ENCODE results near the gene ODAD3.
"Not testable (repeated sequence)": the region's sequence is repeated elsewhere in the genome, so short reads cannot be mapped to it uniquely, and the experiment has no call there.

Gene ODAD3

GRCh38 chr19:11405846-11406643, 28.9 kb downstream of the ODAD3 start:
- DNase-seq (ENCODE audit: low read depth): no peak

- DNase-seq (ENCODE audit: low read depth): no peak
These were observed 30.2 kb downstream of the ODAD3 start for GRCh38 chr19:11404588-11405222.

GRCh38 chr19:11401808-11402543, 32.9 kb downstream of the ODAD3 start:
- no peak for DNase-seq (ENCODE audit: low read depth)

GRCh38 chr19:11400798-11401197, 34.1 kb downstream of the ODAD3 start:
- DNase-seq (ENCODE audit: low read depth): no peak

- DNase-seq (ENCODE audit: low read depth): no peak
These were observed 35.3 kb downstream of the ODAD3 start for GRCh38 chr19:11399667-11400066.

- no peak for DNase-seq (ENCODE audit: low read depth)
These were observed 37.8 kb downstream of the ODAD3 start for GRCh38 chr19:11397089-11397610.

GRCh38 chr19:11390933-11391680, 43.8 kb downstream of the ODAD3 start:
- no peak for DNase-seq (ENCODE audit: low read depth)

- no peak for DNase-seq (ENCODE audit: low read depth)
These were observed 44.6 kb downstream of the ODAD3 start for GRCh38 chr19:11390359-11390758.

GRCh38 chr19:11387162-11388034, 47.5 kb downstream of the ODAD3 start:
- DNase-seq (ENCODE audit: low read depth): no peak

- no peak for DNase-seq (ENCODE audit: low read depth)
These were observed 50.2 kb downstream of the ODAD3 start for GRCh38 chr19:11384778-11385129.

- DNase-seq (ENCODE audit: low read depth): no peak
These were observed 51.2 kb downstream of the ODAD3 start for GRCh38 chr19:11383706-11384048.

- DNase-seq (ENCODE audit: low read depth): peak; percentile 13
These were observed 51.8 kb downstream of the ODAD3 start for GRCh38 chr19:11382898-11383705.

GRCh38 chr19:11380653-11381537, 54.0 kb downstream of the ODAD3 start:
- peak; percentile 95 for DNase-seq (ENCODE audit: low read depth)

GRCh38 chr19:11379857-11380350, 55.0 kb downstream of the ODAD3 start:
- no peak for DNase-seq (ENCODE audit: low read depth)

GRCh38 chr19:11379269-11379845, 55.6 kb downstream of the ODAD3 start:
- DNase-seq (ENCODE audit: low read depth): not testable (repeated sequence)

- DNase-seq (ENCODE audit: low read depth): no peak
These were observed 56.4 kb downstream of the ODAD3 start for GRCh38 chr19:11378319-11379189.

GRCh38 chr19:11377756-11378155, 57.2 kb downstream of the ODAD3 start:
- DNase-seq (ENCODE audit: low read depth): no peak

GRCh38 chr19:11377237-11377636, 57.7 kb downstream of the ODAD3 start:
- no peak for DNase-seq (ENCODE audit: low read depth)
